KMS-11 (cell line): Measurements from ENCODE around the gene INHA.

ENCODE experiments used
- H2AFZ ChIP-seq: fragments of 200-600 bp; sonication (generic); 2 replicates; pipeline ENCODE4 v1.6.1; 2016; ENCODE audit warnings: antibody characterized with exemption, mixed run types, low read depth
- H3K27ac ChIP-seq: fragments of 200-600 bp; sonication (generic); 2 replicates; pipeline ENCODE4 v1.6.1; 2016; ENCODE audit warnings: mild to moderate bottlenecking, mixed run types
- H3K27me3 ChIP-seq: fragments of 200-600 bp; sonication (generic); 2 replicates; pipeline ENCODE4 v1.6.1; 2017; ENCODE audit warnings: mild to moderate bottlenecking, low read depth, mixed run types, moderate library complexity; ENCODE audit not compliant: insufficient read depth
- H3K36me3 ChIP-seq: fragments of 200-600 bp; sonication (generic); 2 replicates; pipeline ENCODE4 v1.6.1; 2017; ENCODE audit warnings: mild to moderate bottlenecking, mixed run types; ENCODE audit not compliant: insufficient read depth
- H3K4me1 ChIP-seq: fragments of 200-600 bp; sonication (generic); 2 replicates; pipeline ENCODE4 v1.6.1; 2016; ENCODE audit warnings: mild to moderate bottlenecking, low read depth, mixed run types; ENCODE audit not compliant: poor library complexity, severe bottlenecking
- H3K4me2 ChIP-seq: fragments of 200-600 bp; sonication (generic); 2 replicates; pipeline ENCODE4 v1.7.0; 2016; ENCODE audit warnings: mild to moderate bottlenecking, mixed run types
- H3K4me3 ChIP-seq: fragments of 200-600 bp; sonication (generic); IDR thresholded peaks from 2 replicates; pipeline ENCODE4 v1.6.1; 2017; ENCODE audit warnings: low read depth, low read length, mixed read lengths; ENCODE audit not compliant: insufficient read depth
- H3K79me2 ChIP-seq: fragments of 200-600 bp; sonication (generic); 2 replicates; pipeline ENCODE4 v1.6.1; 2016; ENCODE audit warnings: low read depth, mixed run types; ENCODE audit not compliant: insufficient read depth
- H3K9ac ChIP-seq: fragments of 200-600 bp; sonication (generic); 2 replicates; pipeline ENCODE4 v1.6.1; 2016; ENCODE audit warnings: mild to moderate bottlenecking, mixed run types
- H4K20me1 ChIP-seq: fragments of 200-600 bp; sonication (generic); 2 replicates; pipeline ENCODE4 v1.6.1; 2016; ENCODE audit warnings: mild to moderate bottlenecking, mixed run types; ENCODE audit not compliant: insufficient read depth
- TF ChIP-seq, protein P1 (sequence below): fragments of 200-600 bp; sonication (generic); conservative IDR thresholded peaks from 2 replicates; pipeline ENCODE4 v1.6.1; 2017; ENCODE audit warnings: low read depth, mild to moderate bottlenecking, antibody characterized with exemption, low read length, moderate library complexity, mixed read lengths

Gene INHA

DNA sequence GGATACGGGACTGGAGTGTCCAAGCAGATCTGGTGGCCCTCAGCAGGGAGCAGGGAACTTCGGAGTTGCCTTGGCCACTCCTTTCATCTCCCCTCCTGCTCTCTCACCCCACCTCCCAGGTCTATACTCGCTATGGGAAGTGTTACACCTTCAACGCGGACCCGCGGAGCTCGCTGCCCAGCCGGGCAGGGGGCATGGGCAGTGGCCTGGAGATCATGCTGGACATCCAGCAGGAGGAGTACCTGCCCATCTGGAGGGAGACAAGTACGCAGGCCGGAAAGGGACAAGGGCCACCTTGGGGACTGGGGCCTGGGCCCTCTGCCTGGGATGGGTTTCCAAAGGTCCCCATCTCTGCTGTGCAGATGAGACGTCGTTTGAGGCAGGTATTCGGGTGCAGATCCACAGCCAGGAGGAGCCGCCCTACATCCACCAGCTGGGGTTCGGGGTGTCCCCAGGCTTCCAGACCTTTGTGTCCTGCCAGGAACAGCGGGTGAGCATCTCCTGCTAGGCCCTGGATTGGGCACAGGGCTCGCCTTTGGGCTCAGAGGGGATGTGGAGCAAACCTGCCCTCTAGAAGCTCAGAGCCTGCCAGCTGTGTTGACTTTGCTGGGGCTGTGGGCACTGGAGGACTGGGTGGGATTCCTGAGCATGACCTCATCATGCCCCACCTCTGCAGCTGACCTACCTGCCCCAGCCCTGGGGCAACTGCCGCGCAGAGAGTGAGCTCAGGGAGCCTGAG lies 40.3 kb upstream of the INHA start:
- Histone ChIP-seq H3K79me2 (no peaks in the 10 kb centered on the region), H3K4me3 (no peak overlapping the region), H3K9ac (no peak overlapping the region), H4K20me1 (no peaks in the 10 kb centered on the region), H3K4me1 (peaks cover 8% of the 10 kb centered on the region), H3K27me3 (peaks cover 61% of the 10 kb centered on the region), H3K4me2 (no peak overlapping the region), H3K36me3 (no peaks in the 10 kb centered on the region), H2AFZ (no peak overlapping the region), H3K27ac (no peak overlapping the region)
- TF ChIP-seq, protein P1, sequence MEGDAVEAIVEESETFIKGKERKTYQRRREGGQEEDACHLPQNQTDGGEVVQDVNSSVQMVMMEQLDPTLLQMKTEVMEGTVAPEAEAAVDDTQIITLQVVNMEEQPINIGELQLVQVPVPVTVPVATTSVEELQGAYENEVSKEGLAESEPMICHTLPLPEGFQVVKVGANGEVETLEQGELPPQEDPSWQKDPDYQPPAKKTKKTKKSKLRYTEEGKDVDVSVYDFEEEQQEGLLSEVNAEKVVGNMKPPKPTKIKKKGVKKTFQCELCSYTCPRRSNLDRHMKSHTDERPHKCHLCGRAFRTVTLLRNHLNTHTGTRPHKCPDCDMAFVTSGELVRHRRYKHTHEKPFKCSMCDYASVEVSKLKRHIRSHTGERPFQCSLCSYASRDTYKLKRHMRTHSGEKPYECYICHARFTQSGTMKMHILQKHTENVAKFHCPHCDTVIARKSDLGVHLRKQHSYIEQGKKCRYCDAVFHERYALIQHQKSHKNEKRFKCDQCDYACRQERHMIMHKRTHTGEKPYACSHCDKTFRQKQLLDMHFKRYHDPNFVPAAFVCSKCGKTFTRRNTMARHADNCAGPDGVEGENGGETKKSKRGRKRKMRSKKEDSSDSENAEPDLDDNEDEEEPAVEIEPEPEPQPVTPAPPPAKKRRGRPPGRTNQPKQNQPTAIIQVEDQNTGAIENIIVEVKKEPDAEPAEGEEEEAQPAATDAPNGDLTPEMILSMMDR = no peak

DNA sequence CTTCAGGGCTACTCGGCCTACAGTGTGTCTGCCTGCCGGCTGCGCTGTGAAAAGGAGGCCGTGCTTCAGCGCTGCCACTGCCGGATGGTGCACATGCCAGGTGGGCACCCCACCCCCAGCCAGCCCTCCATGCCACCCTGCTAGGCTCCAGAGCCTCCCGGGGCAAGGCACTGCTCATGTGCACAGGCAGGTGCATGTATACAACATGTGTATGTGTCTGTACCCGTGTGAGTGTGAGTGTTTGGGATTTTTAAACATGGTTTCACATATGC lies 39.8 kb upstream of the INHA start:
- no peaks in the 10 kb centered on the region for H3K79me2 ChIP-seq
- no peak overlapping the region for H3K4me3 ChIP-seq
- TF ChIP-seq, protein P1 = no peak
- peaks cover 56% of the 10 kb centered on the region for H3K27me3 ChIP-seq
- H3K4me1 ChIP-seq = peaks cover 8% of the 10 kb centered on the region
- H3K36me3 ChIP-seq = no peaks in the 10 kb centered on the region
- H3K9ac ChIP-seq = no peak overlapping the region
- no peaks in the 10 kb centered on the region for H4K20me1 ChIP-seq
- no peak overlapping the region for H3K4me2 ChIP-seq
- no peak overlapping the region for H3K27ac ChIP-seq
- no peak overlapping the region for H2AFZ ChIP-seq

DNA sequence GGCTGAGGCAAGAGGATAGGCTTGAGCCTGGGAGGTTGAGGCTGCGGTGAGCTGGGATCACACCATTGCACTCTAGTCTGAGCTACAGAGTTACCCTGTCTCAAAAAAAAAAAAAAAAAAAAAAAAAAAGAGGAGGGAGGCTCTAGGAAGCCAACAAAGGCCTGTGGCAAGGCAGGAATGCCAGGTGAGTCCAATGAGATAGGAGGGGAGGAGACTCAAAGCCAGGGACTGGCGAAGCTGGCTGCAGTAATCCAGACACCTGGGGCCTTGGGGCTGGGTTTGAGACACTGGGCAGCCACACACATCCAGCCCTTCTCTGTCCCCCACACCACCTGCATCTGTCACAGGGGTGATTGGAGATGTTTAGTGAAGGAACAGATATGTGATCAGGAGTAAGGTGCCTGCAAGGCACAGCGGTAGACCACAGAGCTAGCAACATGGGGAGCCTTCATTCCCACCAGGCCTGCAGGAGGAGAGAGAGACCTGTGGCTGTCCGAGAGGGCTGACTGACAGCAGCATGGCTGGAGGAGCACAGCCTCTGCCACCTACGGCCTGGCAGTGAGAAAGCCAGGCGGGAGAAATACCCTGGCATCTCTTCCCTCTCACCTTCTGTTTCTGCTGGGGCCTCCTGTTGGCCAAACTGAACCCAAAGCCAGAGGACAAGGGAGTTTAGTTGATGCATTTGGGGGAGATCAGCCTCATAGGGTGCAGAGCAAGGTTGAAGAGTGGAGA lies 38.0 kb upstream of the INHA start:
- H4K20me1 ChIP-seq = no peaks in the 10 kb centered on the region
- no peak overlapping the region for H3K4me2 ChIP-seq
- H3K9ac ChIP-seq = no peak overlapping the region
- no peaks in the 10 kb centered on the region for H3K4me1 ChIP-seq
- no peaks in the 10 kb centered on the region for H3K79me2 ChIP-seq
- H3K27ac ChIP-seq = no peak overlapping the region
- no peak overlapping the region for H2AFZ ChIP-seq
- TF ChIP-seq, protein P1 = no peak
- no peaks in the 10 kb centered on the region for H3K36me3 ChIP-seq
- H3K27me3 ChIP-seq = peaks cover 38% of the 10 kb centered on the region
- no peak overlapping the region for H3K4me3 ChIP-seq

DNA sequence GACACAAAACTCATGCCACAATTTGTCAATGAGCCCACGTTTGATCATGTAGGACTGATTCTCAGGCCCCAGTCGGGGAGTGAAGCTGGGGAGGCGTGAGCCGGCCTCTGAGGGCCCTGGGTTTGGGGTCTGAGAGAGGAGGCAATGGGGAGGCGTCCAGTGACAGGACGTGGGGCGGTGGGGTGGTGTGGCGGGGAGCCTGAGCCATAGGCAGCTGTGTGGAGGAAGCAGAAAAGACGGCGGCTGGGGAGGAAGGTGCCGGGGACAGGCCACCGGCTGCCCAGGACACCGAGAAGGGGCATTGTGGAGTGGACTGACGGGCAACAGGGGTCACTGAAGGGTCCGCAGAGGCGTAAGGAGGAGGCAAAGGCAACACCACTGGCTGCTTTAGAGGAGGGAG lies 35.7 kb upstream of the INHA start:
- no peaks in the 10 kb centered on the region for H3K36me3 ChIP-seq
- no peak overlapping the region for H3K4me3 ChIP-seq
- H3K9ac ChIP-seq = no peak overlapping the region
- no peak overlapping the region for H3K27ac ChIP-seq
- no peaks in the 10 kb centered on the region for H3K79me2 ChIP-seq
- peaks cover 24% of the 10 kb centered on the region for H3K27me3 ChIP-seq
- no peak overlapping the region for H2AFZ ChIP-seq
- no peaks in the 10 kb centered on the region for H4K20me1 ChIP-seq
- TF ChIP-seq, protein P1 = no peak
- H3K4me2 ChIP-seq = no peak overlapping the region
- peaks cover 3% of the 10 kb centered on the region for H3K4me1 ChIP-seq
